Measurements from ENCODE around the gene CADM1.

Gene CADM1

DNA sequence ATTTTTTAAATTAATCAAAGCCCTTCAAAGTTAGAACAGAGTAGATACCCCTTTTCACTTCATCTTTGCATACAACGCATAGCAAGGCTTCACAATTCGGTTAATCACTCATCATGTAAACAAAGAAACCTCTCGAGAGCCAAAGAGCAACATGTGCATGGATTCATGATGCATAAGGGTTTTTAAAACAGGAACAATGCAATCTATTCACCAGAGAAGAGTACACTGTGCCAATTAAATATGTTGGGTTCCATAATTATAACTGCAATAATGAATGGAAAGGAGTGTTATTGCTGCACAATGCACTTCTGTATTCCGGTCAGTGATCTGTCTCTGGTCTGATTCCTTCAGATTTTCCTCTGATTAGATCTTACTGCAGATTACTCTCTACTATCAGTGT lies 45.3 kb downstream of the CADM1 start:
- no peak for DNase-seq (ENCODE audit: low spot score)
- Mint-ChIP-seq H3K4me3 (no peak overlapping the region), H3K27me3 (ENCODE audit: low read depth) (peaks cover 9% of the 10 kb centered on the region), H3K9me3 (no peaks in the 10 kb centered on the region), H3K36me3 (ENCODE audit: low read depth) (no peaks in the 10 kb centered on the region), H3K4me1 (ENCODE audit: low read depth) (no peaks in the 10 kb centered on the region), H3K27ac (no peak overlapping the region)

DNA sequence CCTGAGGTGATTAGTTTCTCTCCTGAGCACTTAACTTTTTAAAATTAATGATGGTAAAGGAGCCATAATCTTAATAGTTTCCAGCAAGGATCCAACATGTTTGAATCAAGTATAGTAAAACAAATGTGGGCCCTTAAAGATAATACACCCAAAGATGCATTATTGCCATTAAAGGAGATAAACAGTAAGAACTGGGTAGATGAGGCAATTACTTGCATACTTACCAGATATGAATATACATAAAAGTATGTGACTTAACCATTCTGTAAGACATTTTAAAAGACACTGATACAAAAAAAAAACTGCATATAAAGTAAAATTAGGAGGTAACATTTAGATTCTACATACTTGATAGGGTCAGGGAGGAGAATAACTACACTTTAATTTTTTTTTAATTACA lies 48.2 kb downstream of the CADM1 start:
- DNase-seq (ENCODE audit: low spot score), result no peak
- no peaks in the 10 kb centered on the region for H3K4me1 Mint-ChIP-seq (ENCODE audit: low read depth)
- peaks cover 3% of the 10 kb centered on the region for H3K9me3 Mint-ChIP-seq
- H3K4me3 Mint-ChIP-seq, result no peak overlapping the region
- H3K36me3 Mint-ChIP-seq (ENCODE audit: low read depth), result no peaks in the 10 kb centered on the region
- peaks cover 5% of the 10 kb centered on the region for H3K27me3 Mint-ChIP-seq (ENCODE audit: low read depth)
- H3K27ac Mint-ChIP-seq, result no peak overlapping the region

DNA sequence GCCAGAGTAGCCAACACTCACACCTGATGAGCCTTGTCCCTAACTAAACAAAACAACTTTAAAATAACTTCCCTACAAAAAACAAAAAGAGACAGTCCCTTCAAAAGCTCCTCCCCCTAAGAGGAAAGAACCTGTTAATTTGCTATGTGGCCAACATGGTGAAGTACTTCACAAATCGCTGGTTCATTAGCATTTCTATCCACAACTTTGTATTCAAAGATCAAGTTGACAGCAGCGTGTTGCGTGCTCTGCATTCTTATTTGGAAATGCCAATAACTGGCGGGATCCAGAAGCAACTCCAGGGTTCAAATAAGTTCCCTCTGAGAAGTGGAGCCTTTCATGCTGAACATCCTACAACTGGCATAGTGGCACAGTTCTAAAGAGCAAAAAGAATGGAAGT lies 48.6 kb downstream of the CADM1 start:
- Mint-ChIP-seq H3K4me1 (ENCODE audit: low read depth) (no peaks in the 10 kb centered on the region), H3K27ac (no peak overlapping the region), H3K27me3 (ENCODE audit: low read depth) (peaks cover 5% of the 10 kb centered on the region), H3K9me3 (peaks cover 3% of the 10 kb centered on the region), H3K4me3 (no peak overlapping the region), H3K36me3 (ENCODE audit: low read depth) (no peaks in the 10 kb centered on the region)
- DNase-seq (ENCODE audit: low spot score), result no peak

DNA sequence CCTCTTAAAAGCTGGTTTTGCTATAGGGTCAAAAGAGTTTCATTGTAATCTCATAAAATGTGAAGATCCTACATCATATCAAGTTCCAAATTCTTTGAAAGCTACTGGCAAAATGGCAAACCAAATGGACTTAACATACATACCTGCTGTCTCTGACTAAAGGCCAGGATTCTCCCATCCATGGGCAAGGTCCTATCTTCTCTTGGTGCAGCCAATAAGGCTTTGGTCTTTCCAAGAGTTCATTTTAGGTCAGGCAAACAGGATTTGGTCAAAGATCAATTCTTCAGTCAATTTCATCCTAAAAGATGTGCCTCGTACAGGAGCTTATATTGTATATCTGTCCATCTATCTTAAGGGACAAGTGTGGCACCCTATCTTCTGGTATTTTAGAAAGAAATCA lies 49.7 kb downstream of the CADM1 start:
- Mint-ChIP-seq H3K4me1 (ENCODE audit: low read depth) (no peaks in the 10 kb centered on the region), H3K4me3 (no peak overlapping the region), H3K36me3 (ENCODE audit: low read depth) (no peaks in the 10 kb centered on the region), H3K27ac (no peak overlapping the region), H3K9me3 (peaks cover 3% of the 10 kb centered on the region), H3K27me3 (ENCODE audit: low read depth) (peaks cover 5% of the 10 kb centered on the region)
- DNase-seq (ENCODE audit: low spot score), result no peak

DNA sequence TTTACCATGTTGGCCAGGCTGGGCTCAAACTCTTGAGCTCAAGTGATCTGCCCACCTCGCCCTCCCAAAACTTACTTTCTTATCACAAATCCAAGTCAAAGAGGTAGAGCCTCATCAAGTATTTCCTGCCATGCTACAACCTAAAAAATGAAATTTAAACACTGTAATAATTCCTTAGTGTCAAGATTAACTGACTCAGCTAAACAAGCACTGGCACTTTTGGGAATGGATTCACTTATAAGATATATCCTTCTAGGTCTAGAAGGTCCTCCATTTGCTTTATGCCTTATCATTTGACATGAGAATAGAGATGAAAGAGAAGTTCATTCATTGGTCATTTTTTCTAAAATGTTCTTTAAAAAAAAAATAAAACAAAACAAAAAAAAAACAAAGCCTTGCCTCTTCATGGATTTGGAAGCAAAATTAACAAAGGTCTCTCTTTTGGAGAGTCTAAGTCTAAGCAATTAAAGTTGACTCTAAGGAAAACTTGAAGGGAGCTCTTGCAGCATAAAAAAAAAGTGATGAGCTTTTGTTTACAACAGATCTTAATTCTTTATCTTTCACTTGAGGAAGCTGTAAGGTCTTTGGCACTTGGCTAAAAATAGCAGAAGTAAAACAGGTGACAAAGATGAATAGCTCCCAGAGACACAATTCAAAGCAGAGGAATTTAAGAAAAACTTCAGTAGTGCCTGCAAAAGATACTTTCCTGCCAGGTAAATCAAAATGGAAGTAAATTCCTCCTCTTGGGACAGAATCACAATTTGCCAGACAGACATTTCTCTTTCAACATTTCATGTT lies 50.3 kb downstream of the CADM1 start:
- H3K4me1 Mint-ChIP-seq (ENCODE audit: low read depth), result no peaks in the 10 kb centered on the region
- no peak for DNase-seq (ENCODE audit: low spot score)
- H3K27me3 Mint-ChIP-seq (ENCODE audit: low read depth), result peaks cover 5% of the 10 kb centered on the region
- no peaks in the 10 kb centered on the region for H3K36me3 Mint-ChIP-seq (ENCODE audit: low read depth)
- H3K9me3 Mint-ChIP-seq, result peaks cover 3% of the 10 kb centered on the region
- no peak overlapping the region for H3K4me3 Mint-ChIP-seq
- H3K27ac Mint-ChIP-seq, result no peak overlapping the region

DNA sequence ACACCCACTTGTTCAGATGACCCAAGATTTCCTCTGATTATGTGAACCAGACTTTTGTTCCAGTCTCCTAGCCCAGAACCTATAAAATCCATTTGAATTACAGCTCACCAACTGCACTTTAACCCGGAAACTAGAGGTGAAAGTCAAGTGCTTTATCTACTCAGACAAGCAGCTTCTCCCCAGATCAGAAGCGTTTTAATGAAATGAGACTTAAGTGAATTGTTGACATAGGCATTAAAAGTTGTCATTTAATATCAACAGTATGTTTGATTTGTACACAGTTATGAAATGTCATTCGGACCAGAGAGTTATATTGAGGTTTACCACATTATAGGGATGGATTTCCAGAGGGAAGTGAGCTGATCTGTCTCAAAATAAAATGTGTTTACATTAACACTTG lies 52.0 kb downstream of the CADM1 start:
- Mint-ChIP-seq H3K27me3 (ENCODE audit: low read depth) (peaks cover 5% of the 10 kb centered on the region), H3K4me1 (ENCODE audit: low read depth) (no peaks in the 10 kb centered on the region), H3K9me3 (peaks cover 12% of the 10 kb centered on the region), H3K4me3 (no peak overlapping the region), H3K27ac (no peak overlapping the region), H3K36me3 (ENCODE audit: low read depth) (no peaks in the 10 kb centered on the region)
- DNase-seq (ENCODE audit: low spot score), result no peak

DNA sequence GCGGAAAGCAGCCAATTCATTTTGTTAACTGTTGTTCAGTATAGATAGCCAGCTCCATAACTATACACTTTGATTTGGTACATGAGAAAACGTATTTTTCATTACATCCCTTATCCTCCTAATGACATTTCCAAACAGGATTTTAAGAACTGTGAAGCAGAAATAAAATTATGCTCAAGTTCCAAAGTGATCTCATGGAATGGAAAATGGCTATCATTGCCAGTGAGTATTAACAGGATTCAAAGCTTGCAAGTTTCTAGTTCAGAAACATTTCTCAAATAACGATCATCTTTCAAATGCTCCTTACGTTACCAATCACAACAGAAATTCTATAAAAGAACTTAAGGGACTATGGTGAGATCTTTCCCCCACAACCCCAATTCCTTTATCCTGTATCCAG lies 53.7 kb downstream of the CADM1 start:
- H3K4me3 Mint-ChIP-seq, result no peak overlapping the region
- peaks cover 21% of the 10 kb centered on the region for H3K9me3 Mint-ChIP-seq
- no peak for DNase-seq (ENCODE audit: low spot score)
- H3K27ac Mint-ChIP-seq, result no peak overlapping the region
- H3K27me3 Mint-ChIP-seq (ENCODE audit: low read depth), result no peaks in the 10 kb centered on the region
- no peaks in the 10 kb centered on the region for H3K4me1 Mint-ChIP-seq (ENCODE audit: low read depth)
- H3K36me3 Mint-ChIP-seq (ENCODE audit: low read depth), result no peaks in the 10 kb centered on the region

DNA sequence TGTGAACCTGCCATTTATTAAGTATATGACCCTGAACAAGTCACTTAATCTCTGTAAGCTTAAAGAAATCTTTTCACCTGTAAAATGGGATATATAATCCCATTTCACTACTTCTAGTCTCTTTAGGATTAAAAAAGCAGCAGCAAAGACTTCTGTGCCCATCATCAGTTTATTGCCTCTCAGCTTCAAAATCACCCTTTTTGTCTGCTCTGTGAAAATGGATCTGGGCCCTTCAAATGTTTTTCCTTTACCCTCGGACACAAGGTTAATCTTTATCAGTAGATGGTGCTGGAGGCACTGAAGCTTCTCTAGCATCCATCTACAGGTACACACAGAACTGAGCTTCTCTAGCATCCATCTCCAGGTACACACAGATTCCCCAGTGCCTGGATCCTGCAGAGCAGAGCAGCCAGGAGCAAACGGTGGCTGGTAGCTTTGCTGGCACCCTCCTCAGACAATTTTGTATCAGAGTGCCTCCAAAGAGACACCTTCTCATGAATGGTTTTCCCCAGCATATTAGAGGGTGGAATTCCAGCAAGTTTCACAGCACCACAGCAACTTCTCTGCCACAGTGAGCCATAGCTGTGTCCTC lies 56.8 kb downstream of the CADM1 start:
- Mint-ChIP-seq H3K4me1 (ENCODE audit: low read depth) (no peaks in the 10 kb centered on the region), H3K27ac (no peak overlapping the region), H3K36me3 (ENCODE audit: low read depth) (no peaks in the 10 kb centered on the region), H3K4me3 (no peak overlapping the region), H3K9me3 (peaks cover 28% of the 10 kb centered on the region), H3K27me3 (ENCODE audit: low read depth) (no peaks in the 10 kb centered on the region)
- no peak for DNase-seq (ENCODE audit: low spot score)

DNA sequence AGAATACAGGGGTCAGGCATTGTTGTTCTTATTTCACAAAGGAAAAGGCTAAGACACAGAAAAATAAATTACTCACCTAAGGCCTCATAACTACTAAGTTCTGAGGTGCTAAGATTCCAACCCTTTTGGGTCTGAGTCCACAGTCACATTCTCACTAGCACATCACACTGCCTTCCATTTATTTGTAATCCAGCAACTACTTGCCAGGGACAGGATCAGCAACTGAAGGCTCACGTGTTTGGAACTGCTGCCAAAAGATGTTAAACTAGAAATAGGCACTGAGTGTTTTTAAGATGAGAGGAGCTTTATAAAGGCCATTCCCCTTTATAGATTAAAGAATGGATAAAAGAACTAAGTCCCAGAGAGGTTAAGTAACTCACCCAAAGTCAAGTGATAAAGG lies 58.0 kb downstream of the CADM1 start:
- Mint-ChIP-seq H3K27ac (no peak overlapping the region), H3K4me1 (ENCODE audit: low read depth) (no peaks in the 10 kb centered on the region), H3K36me3 (ENCODE audit: low read depth) (no peaks in the 10 kb centered on the region), H3K9me3 (peaks cover 26% of the 10 kb centered on the region), H3K27me3 (ENCODE audit: low read depth) (no peaks in the 10 kb centered on the region), H3K4me3 (no peak overlapping the region)
- no peak for DNase-seq (ENCODE audit: low spot score)

DNA sequence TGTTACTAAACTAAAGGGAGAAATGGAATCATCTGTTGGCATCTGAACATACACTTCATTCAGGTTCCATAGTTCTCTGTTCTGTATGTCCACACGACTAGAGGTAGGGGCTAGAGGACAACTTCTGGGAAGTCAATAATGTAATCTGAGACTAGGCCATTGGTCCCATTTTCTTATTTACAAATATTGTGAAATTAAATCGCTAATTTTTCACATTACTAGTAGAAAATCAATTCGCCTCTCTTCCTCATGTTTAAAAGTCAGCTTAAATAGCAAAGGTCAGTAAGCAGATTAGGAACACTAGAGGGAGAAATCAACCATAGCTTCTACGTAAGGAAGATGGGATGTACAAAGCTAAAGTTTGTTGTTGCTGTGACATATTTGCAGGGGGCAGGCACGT lies 59.7 kb downstream of the CADM1 start:
- Mint-ChIP-seq H3K9me3 (peaks cover 26% of the 10 kb centered on the region), H3K36me3 (ENCODE audit: low read depth) (no peaks in the 10 kb centered on the region), H3K4me1 (ENCODE audit: low read depth) (no peaks in the 10 kb centered on the region), H3K4me3 (no peak overlapping the region), H3K27me3 (ENCODE audit: low read depth) (no peaks in the 10 kb centered on the region), H3K27ac (no peak overlapping the region)
- DNase-seq (ENCODE audit: low spot score), result no peak

DNA sequence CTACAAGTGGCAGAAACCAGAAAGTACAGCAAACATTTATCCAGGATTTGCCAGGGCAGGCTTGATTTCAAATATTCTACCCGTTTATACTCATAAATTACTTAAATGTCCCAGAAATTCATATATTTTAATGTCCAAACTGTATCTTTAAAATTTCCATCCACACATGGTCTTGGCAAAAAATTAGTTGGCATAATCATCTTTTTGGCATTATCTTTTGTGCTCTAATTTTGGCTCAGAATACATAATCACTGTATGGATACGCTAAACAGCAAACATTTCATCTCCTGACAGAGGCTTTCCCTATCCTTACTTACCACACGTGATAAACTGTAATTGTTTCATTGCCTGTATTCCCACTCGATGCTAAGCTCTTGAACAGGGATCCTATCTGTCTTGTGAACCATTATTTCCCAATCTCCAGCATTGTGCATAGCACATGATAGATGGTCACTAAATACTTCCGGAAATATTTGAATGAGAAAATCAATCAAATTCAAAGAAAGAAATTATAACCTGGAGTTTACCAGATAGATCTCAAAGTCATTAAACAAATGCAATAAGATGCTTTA lies 64.2 kb downstream of the CADM1 start:
- H3K36me3 Mint-ChIP-seq (ENCODE audit: low read depth), result no peaks in the 10 kb centered on the region
- H3K4me1 Mint-ChIP-seq (ENCODE audit: low read depth), result no peaks in the 10 kb centered on the region
- peaks cover 7% of the 10 kb centered on the region for H3K9me3 Mint-ChIP-seq
- H3K27me3 Mint-ChIP-seq (ENCODE audit: low read depth), result peaks cover 4% of the 10 kb centered on the region
- no peak overlapping the region for H3K27ac Mint-ChIP-seq
- no peak for DNase-seq (ENCODE audit: low spot score)
- no peak overlapping the region for H3K4me3 Mint-ChIP-seq

DNA sequence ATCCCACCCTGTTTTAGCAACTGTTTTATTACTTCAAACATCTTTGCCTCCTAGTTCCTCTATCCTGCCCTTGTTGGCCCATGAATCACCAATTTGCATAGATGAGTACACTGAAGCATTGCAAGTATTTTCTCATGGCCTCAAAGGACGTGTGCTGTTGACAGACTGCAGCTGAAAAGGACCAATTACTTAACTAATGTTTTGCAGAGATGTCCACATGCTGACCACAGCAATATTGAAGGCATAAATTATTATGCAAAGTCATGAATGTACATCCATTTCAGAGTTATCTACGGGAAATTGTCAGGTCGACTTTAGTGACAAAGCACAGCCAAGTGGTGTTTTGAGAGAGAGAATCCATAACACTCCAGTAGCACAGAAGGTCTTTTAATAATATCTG lies 64.8 kb downstream of the CADM1 start:
- Mint-ChIP-seq H3K27me3 (ENCODE audit: low read depth) (peaks cover 4% of the 10 kb centered on the region), H3K9me3 (peaks cover under 1% of the 10 kb centered on the region), H3K36me3 (ENCODE audit: low read depth) (no peaks in the 10 kb centered on the region), H3K4me1 (ENCODE audit: low read depth) (no peaks in the 10 kb centered on the region), H3K4me3 (no peak overlapping the region), H3K27ac (no peak overlapping the region)
- DNase-seq (ENCODE audit: low spot score), result no peak

DNA sequence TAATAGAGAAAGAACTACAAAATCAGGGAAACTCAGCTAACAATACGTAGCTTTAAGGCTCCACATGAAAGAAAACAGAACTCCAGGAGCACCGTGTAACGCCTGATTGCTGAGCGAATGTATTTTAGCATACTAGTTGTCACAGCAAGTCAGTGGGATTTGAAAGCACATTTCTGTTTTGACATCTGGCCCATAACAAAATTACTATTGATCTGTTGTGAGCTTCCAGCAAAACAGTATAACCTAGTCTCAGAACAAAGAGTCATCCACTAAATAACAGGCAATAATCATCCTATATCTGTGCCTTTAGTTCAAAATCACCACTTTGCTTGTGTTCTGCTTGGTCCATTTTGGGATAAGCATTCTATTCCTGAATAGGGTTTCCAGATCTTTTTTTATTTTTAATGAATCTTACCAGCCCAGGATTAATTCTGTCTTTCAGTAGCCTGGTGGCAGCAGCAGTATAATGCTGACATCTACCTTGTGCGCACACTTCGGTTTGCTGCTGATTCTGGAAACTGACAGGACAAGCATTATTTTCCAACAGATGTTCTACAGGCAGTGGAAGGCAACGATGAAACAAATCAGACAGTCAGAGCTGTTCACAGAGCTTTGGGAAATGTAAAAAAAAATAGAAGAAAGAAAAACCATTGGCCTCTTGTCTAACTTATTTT lies 66.2 kb downstream of the CADM1 start:
- Mint-ChIP-seq H3K4me1 (ENCODE audit: low read depth) (no peaks in the 10 kb centered on the region), H3K27me3 (ENCODE audit: low read depth) (peaks cover 4% of the 10 kb centered on the region), H3K9me3 (no peaks in the 10 kb centered on the region), H3K4me3 (no peak overlapping the region), H3K27ac (no peak overlapping the region), H3K36me3 (ENCODE audit: low read depth) (no peaks in the 10 kb centered on the region)
- DNase-seq (ENCODE audit: low spot score), result no peak

DNA sequence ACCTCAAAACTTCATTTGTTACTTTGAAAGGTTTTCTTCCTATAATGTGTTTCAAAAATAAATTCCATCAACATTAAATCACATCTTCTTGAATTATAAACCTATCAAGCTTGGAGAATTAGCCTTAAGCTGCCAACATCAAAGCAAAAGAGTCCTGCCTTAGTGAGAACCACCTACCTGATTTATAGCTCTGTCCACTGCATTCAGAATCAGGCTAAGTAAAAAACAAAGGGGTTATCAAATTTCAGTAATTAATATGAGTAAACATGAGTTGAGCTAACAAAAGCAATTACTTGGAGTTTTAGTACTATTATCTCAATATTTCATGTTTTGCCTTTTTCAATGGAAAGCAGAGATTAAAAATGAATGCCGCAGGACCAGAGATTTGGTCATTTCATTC lies 73.9 kb downstream of the CADM1 start:
- no peaks in the 10 kb centered on the region for H3K27me3 Mint-ChIP-seq (ENCODE audit: low read depth)
- no peak for DNase-seq (ENCODE audit: low spot score)
- no peaks in the 10 kb centered on the region for H3K9me3 Mint-ChIP-seq
- no peaks in the 10 kb centered on the region for H3K4me1 Mint-ChIP-seq (ENCODE audit: low read depth)
- no peak overlapping the region for H3K4me3 Mint-ChIP-seq
- H3K27ac Mint-ChIP-seq, result no peak overlapping the region
- H3K36me3 Mint-ChIP-seq (ENCODE audit: low read depth), result no peaks in the 10 kb centered on the region

Data from T-helper 2 cell treated with Interferon-gamma antibody and Interleukin-4, amounts not matched to agents 5 μg/mL and 100 μg/mL, for 36 hours (primary cell).